ENCODE results near the gene COPG1. TPM values are rescaled to one million over a fixed set of nuclear protein-coding genes. Genes with fewer than 3 reads are reported as not detected.

Gene COPG1
- total and polyA plus RNA-seq, 2 of the 13 experiments (the other 11 are each of a cell fraction or from before 2014, with no cell fraction given): 98.6 to 166 TPM

DNA sequence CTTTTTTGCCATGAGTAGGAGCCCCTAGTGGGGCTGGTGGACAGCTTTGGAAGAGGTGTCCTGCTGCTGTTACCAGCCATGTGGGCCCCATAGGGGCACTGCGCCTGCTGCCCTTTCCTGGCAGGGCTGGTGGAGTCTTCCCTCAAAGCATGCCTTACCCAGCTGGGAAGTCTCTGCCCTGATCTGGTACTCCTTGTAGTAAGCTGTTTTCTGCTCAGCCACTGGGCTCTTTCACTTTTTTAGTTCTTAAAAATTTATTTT is 55.5 kb downstream of the COPG1 start:
- Histone ChIP-seq H3K36me3 (replicated peaks in 1 of 2; ENCODE audit: control insufficient read depth in 1 of 2, insufficient read depth in 2 of 2, low read length in 2 of 2) (peaks cover 5 to 41% of the 10 kb centered on the region in 2 experiments), H2AFZ (ENCODE audit: low read length) (no peak overlapping the region), H3K9ac (ENCODE audit: insufficient read depth, low read depth, low read length) (no peak overlapping the region), H3K27me3 (ENCODE audit: control insufficient read depth in 1 of 2, insufficient read depth in 2 of 2, low read length in 2 of 2) (no peaks in the 10 kb centered on the region), H3K27ac (ENCODE audit: extremely low read length, insufficient read depth, low read length) (no peak overlapping the region), H3K4me1 (ENCODE audit: insufficient read depth, low read length) (peaks cover 15% of the 10 kb centered on the region), H3K4me2 (ENCODE audit: low read depth, low read length) (no peak overlapping the region), H3K79me2 (ENCODE audit: insufficient read depth, low read length) (no peaks in the 10 kb centered on the region), H3K9me3 (ENCODE audit: low read length) (no peaks in the 10 kb centered on the region), H4K20me1 (ENCODE audit: insufficient read depth, low read length) (no peaks in the 10 kb centered on the region), H3K4me3 (replicated peaks in 1 of 3; ENCODE audit: insufficient read depth in 1 of 3, low read depth in 2 of 3, low read length in 3 of 3) (no peak overlapping the region)
- FAIRE-seq (no peak), ATAC-seq (no peak; the same call in 2 of the 3 replicates), DNase-seq (ENCODE audit: low spot score) (no peak)
- intact Hi-C loops (cut with micrococcal nuclease; ENCODE audit: unreplicated experiment) (no loop called here), in situ Hi-C loops (cut with HindIII; ENCODE audit: extremely low pct_ligation_motif_present, low pct_unique_long_range_greater_than_20kb) (no loop called here)
- TF ChIP-seq SMYD3 (CRISPR knock-in tag; IDR thresholded peaks at IDR 0.05): no peak
- TF ChIP-seq ZNF557 (CRISPR knock-in tag; IDR thresholded peaks at IDR 0.05): no peak
- TF ChIP-seq RXRA (CRISPR knock-in tag; IDR thresholded peaks at IDR 0.05): no peak
- TF ChIP-seq ZNF24 (IDR thresholded peaks at IDR 0.05): no peak
- no peak for TF ChIP-seq SOX5 (CRISPR knock-in tag; IDR thresholded peaks at IDR 0.05; ENCODE audit: borderline replicate concordance)
- TF ChIP-seq ZNF775 (CRISPR knock-in tag; IDR thresholded peaks at IDR 0.05; ENCODE audit: borderline replicate concordance): no peak
- TF ChIP-seq, protein P1, sequence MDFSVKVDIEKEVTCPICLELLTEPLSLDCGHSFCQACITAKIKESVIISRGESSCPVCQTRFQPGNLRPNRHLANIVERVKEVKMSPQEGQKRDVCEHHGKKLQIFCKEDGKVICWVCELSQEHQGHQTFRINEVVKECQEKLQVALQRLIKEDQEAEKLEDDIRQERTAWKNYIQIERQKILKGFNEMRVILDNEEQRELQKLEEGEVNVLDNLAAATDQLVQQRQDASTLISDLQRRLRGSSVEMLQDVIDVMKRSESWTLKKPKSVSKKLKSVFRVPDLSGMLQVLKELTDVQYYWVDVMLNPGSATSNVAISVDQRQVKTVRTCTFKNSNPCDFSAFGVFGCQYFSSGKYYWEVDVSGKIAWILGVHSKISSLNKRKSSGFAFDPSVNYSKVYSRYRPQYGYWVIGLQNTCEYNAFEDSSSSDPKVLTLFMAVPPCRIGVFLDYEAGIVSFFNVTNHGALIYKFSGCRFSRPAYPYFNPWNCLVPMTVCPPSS (IDR thresholded peaks at IDR 0.05): no peak
- no peak for TF ChIP-seq CCDC6 (CRISPR knock-in tag; IDR thresholded peaks at IDR 0.05)
- TF ChIP-seq CAMTA2 (CRISPR knock-in tag; IDR thresholded peaks at IDR 0.05; ENCODE audit: borderline replicate concordance): no peak
- no peak for TF ChIP-seq NCOA5 (CRISPR knock-in tag; IDR thresholded peaks at IDR 0.05)
- no peak for TF ChIP-seq MATR3 (CRISPR knock-in tag; IDR thresholded peaks at IDR 0.05)
- no peak for TF ChIP-seq HOXA5 (CRISPR knock-in tag; IDR thresholded peaks at IDR 0.05)
- no peak for TF ChIP-seq HMG20B (CRISPR knock-in tag; conservative IDR thresholded peaks at IDR 0.05)
- TF ChIP-seq ZNF605 (CRISPR knock-in tag; IDR thresholded peaks at IDR 0.05): no peak
- TF ChIP-seq, protein P2, sequence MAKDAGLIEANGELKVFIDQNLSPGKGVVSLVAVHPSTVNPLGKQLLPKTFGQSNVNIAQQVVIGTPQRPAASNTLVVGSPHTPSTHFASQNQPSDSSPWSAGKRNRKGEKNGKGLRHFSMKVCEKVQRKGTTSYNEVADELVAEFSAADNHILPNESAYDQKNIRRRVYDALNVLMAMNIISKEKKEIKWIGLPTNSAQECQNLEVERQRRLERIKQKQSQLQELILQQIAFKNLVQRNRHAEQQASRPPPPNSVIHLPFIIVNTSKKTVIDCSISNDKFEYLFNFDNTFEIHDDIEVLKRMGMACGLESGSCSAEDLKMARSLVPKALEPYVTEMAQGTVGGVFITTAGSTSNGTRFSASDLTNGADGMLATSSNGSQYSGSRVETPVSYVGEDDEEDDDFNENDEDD (CRISPR knock-in tag; IDR thresholded peaks at IDR 0.05; ENCODE audit: borderline replicate concordance): no peak
- TF ChIP-seq SRY (CRISPR knock-in tag; IDR thresholded peaks at IDR 0.05): no peak
- TF ChIP-seq, protein P3, sequence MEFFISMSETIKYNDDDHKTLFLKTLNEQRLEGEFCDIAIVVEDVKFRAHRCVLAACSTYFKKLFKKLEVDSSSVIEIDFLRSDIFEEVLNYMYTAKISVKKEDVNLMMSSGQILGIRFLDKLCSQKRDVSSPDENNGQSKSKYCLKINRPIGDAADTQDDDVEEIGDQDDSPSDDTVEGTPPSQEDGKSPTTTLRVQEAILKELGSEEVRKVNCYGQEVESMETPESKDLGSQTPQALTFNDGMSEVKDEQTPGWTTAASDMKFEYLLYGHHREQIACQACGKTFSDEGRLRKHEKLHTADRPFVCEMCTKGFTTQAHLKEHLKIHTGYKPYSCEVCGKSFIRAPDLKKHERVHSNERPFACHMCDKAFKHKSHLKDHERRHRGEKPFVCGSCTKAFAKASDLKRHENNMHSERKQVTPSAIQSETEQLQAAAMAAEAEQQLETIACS (CRISPR knock-in tag; IDR thresholded peaks at IDR 0.05): no peak
- no peak for TF ChIP-seq MAFF (IDR thresholded peaks at IDR 0.05; ENCODE audit: low read depth, low read length)
- TF ChIP-seq HCFC1 (IDR thresholded peaks at IDR 0.05; ENCODE audit: low read depth, low read length): no peak
- no peak for TF ChIP-seq ZNF235 (CRISPR knock-in tag; IDR thresholded peaks at IDR 0.05; ENCODE audit: borderline replicate concordance)
- WGBS (ENCODE audit: low lambda C conversion rate): 100% methylated on average over 1 of the region's 1 CpG
- POLR2A ChIA-PET: no interaction called here
- BruUV-seq (replicated peaks): no TSS peak
- CTCF ChIA-PET (ENCODE audit: low intra/inter-chr PET ratio, low total read pairs): no interaction called here
